GM21367 (cell line): ENCODE measurements around the gene COX7A1.

Experiments used
- ATAC-seq: cut with Tn5 transposase; IDR thresholded peaks from one replicate; pipeline ENCODE4 v1.9.1; 2021; ENCODE audit not compliant: unreplicated experiment

COX7A1 gene

DNA sequence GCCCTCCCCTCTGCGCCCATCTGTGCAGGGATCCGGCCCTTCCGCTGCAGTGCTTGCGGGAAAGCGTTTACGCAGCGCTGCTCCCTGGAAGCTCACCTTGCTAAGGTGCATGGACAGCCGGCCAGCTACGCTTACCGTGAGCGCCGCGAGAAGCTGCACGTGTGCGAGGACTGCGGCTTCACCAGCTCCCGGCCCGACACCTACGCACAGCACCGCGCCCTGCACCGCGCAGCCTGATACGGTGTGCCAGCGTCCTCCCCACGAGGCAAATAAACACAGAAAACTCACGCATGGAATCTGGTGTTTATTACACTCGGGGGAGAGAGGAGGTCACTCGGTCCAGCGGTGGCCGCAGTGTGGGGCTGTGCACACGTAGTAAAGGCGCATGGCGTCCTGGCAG is 38.8 kb downstream of the COX7A1 start:
- no peak for ATAC-seq

- no peak for ATAC-seq
These were observed 39.6 kb downstream of the COX7A1 start for GRCh38 chr19:36112678-36113077.

- ATAC-seq: no peak
These were observed 41.1 kb downstream of the COX7A1 start for GRCh38 chr19:36111200-36111539.

GRCh38 chr19:36110487-36111199 is 41.6 kb downstream of the COX7A1 start, which contains the start of gene OVOL3:
OVOL3 (plus strand) TSS chr19:36111143; CDS start chr19:36111203, 60 bp downstream.
- ATAC-seq: no peak

- no peak for ATAC-seq
These were observed 43.6 kb downstream of the COX7A1 start for GRCh38 chr19:36108684-36109083.

DNA sequence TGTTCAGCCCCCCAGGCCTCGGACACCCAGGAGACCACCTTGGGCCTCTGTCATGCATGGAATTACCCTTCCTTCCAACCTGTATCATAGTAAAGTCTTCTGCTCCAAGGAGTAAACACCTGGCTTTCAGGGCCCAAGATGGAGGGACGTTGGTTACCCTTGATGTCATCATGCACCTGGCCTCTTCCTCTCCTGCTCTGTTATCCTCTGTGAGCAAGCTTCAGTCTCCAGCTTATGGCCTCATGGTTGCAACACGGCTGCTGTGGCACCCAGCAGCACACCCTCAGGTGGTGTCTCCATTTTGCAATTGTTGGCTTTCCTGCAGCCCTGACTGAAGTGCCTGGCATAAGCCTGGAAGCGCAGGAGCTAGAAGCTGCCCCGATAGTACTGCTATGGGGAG is 45.3 kb downstream of the COX7A1 start:
- no peak for ATAC-seq

GRCh38 chr19:36106441-36106840 is 45.8 kb downstream of the COX7A1 start:
- no peak for ATAC-seq

GRCh38 chr19:36103842-36104552 is 48.2 kb downstream of the COX7A1 start:
- no peak for ATAC-seq

GRCh38 chr19:36103040-36103626 is 49.1 kb downstream of the COX7A1 start:
- no peak for ATAC-seq

GRCh38 chr19:36101550-36102327 is 50.5 kb downstream of the COX7A1 start:
- ATAC-seq: no peak
